IPS DF 19.7 (cell line): ENCODE results near the gene COPS3.

Source experiments
- DNase-seq: peaks from one replicate; pipeline ENCODE4 v3.0.0-alpha.2; 2013; ENCODE audit warnings: low read depth, low spot score

Gene COPS3

GRCh38 chr17:17216236-17216635, 64.8 kb downstream of the COPS3 start:
- DNase-seq: no peak

GRCh38 chr17:17215575-17215974, 65.5 kb downstream of the COPS3 start:
- no peak for DNase-seq

GRCh38 chr17:17214646-17215436, 66.2 kb downstream of the COPS3 start:
- DNase-seq: no peak

GRCh38 chr17:17213775-17214174, 67.3 kb downstream of the COPS3 start:
- DNase-seq: no peak

GRCh38 chr17:17207998-17208397, 73.0 kb downstream of the COPS3 start:
- no peak for DNase-seq

- DNase-seq: no peak
Measured at GRCh38 chr17:17206913-17207335, 74.1 kb downstream of the COPS3 start.

- no peak for DNase-seq
Measured at GRCh38 chr17:17206124-17206912, 74.7 kb downstream of the COPS3 start, which contains the start of gene PLD6. Gene PLD6, minus strand, starts transcription at chr17:17206333. Its CDS starts 47 bp downstream, at chr17:17206286.

GRCh38 chr17:17205368-17206123, 75.5 kb downstream of the COPS3 start:
- DNase-seq: no peak

- DNase-seq: no peak
Measured at GRCh38 chr17:17204635-17205231, 76.3 kb downstream of the COPS3 start.

- no peak for DNase-seq
Measured at GRCh38 chr17:17204041-17204591, 76.9 kb downstream of the COPS3 start.

GRCh38 chr17:17203173-17203730, 77.8 kb downstream of the COPS3 start:
- DNase-seq: no peak

- no peak for DNase-seq
Measured at GRCh38 chr17:17201907-17202306, 79.1 kb downstream of the COPS3 start.

- DNase-seq: no peak
Measured at GRCh38 chr17:17201271-17201670, 79.8 kb downstream of the COPS3 start.

- DNase-seq: no peak
Measured at GRCh38 chr17:17200831-17201230, 80.2 kb downstream of the COPS3 start.

GRCh38 chr17:17200311-17200710, 80.7 kb downstream of the COPS3 start:
- no peak for DNase-seq

- no peak for DNase-seq
Measured at GRCh38 chr17:17198281-17198680, 82.8 kb downstream of the COPS3 start.

- no peak for DNase-seq
Measured at GRCh38 chr17:17196776-17197175, 84.3 kb downstream of the COPS3 start.
